Panc1 (cell line): ENCODE measurements around the gene GRM7. TPM values are rescaled to one million over a fixed set of nuclear protein-coding genes. Genes with fewer than 3 reads are reported as not detected.

Source experiments
- ATAC-seq: fragments of 200-7000 bp; cut with Tn5 transposase; 2 replicates; pipeline ENCODE4 v1.9.1; 2020; ENCODE audit warnings: mild to moderate bottlenecking, moderate library complexity
- BruUV-seq: library from RNA; stranded (reverse); fragments of 400-500 nt; replicated peaks from 2 replicates; lab custom pipeline; 2021; lab: Mats Ljungman, UMichigan
- CTCF ChIA-PET: fragments of 300-600 bp; sonication (Branson Sonifier 250); formaldehyde crosslinking; loops from one replicate; lab custom pipeline; 2022; ENCODE audit warnings: antibody characterized with exemption; lab: Charles Lee
- POLR2A ChIA-PET: fragments of 300-600 bp; sonication (Branson Sonifier 250); formaldehyde crosslinking; loops from one replicate; lab custom pipeline; 2022; ENCODE audit warnings: antibody characterized with exemption; lab: Charles Lee
- DNase-seq: peaks from one replicate; pipeline ENCODE4 v3.0.0-alpha.2; 2010; ENCODE audit warnings: low read depth, low spot score
- H3K27ac ChIP-seq: 2 replicates; pipeline ENCODE4 v1.5.1; 2011; ENCODE audit warnings: mild to moderate bottlenecking, low read length, inconsistent platforms
- H3K27me3 ChIP-seq: fragments of 200-500 bp; sonication (Bioruptor generic); 2 replicates; pipeline ENCODE4 v1.6.0; 2014; ENCODE audit warnings: low read length, inconsistent platforms; ENCODE audit not compliant: control insufficient read depth, insufficient read depth
- H3K36me3 ChIP-seq: fragments of 200-500 bp; sonication (Bioruptor generic); 2 replicates; pipeline ENCODE4 v1.5.1; 2014; ENCODE audit warnings: inconsistent platforms, mild to moderate bottlenecking, low read length, moderate library complexity; ENCODE audit not compliant: control insufficient read depth, insufficient read depth
- H3K4me1 ChIP-seq: 2 replicates; pipeline ENCODE4 v1.5.1; 2011; ENCODE audit warnings: inconsistent platforms, mild to moderate bottlenecking, low read length, moderate library complexity; ENCODE audit not compliant: control insufficient read depth, insufficient read depth
- H3K4me3 ChIP-seq, 2 experiments: 2 replicates each; pipeline ENCODE4 v1.5.1; 2011 to 2012; ENCODE audit warnings: low read depth in 2 of 2, low read length in 2 of 2, mild to moderate bottlenecking in 2 of 2, inconsistent platforms in 1 of 2, moderate library complexity in 1 of 2
- H3K9me3 ChIP-seq: fragments of 200-500 bp; sonication (Bioruptor generic); 2 replicates; pipeline ENCODE4 v1.5.1; 2014; ENCODE audit warnings: low read depth, mild to moderate bottlenecking, inconsistent platforms, low read length, moderate library complexity; ENCODE audit not compliant: control insufficient read depth, insufficient read depth
- POLR2AphosphoS5 ChIP-seq: IDR thresholded peaks from 2 replicates; pipeline ENCODE4 v1.6.1; 2012; ENCODE audit warnings: mild to moderate bottlenecking, low read depth, low read length, moderate library complexity
- SIN3A ChIP-seq: IDR thresholded peaks from 2 replicates; pipeline ENCODE4 v1.6.1; 2012; ENCODE audit warnings: low read depth, mild to moderate bottlenecking, low read length, moderate library complexity, borderline replicate concordance; ENCODE audit not compliant: insufficient read depth
- TCF7L2 ChIP-seq: IDR thresholded peaks from 2 replicates; pipeline ENCODE4 v1.6.1; 2011; ENCODE audit warnings: mild to moderate bottlenecking, low read depth, low read length, inconsistent platforms
- in situ Hi-C: cut with HindIII; loops from 2 replicates; pipeline ENCODE4 v1.10.0; 2016; ENCODE audit warnings: low sequenced_read_pairs, low pct_unique_long_range_greater_than_20kb
- intact Hi-C: fragments of 100-400 bp; cut with micrococcal nuclease; formaldehyde crosslinking; loops from one replicate; pipeline ENCODE4 v1.10.0; 2022; ENCODE audit not compliant: unreplicated experiment
- total RNA-seq: library from RNA; stranded (reverse); gene quantifications from one replicate; pipeline ENCODE4 v1.2.1, GENCODE V29; 2021; ENCODE audit not compliant: unreplicated experiment
- TF ChIP-seq, protein P1 (sequence below), 2 experiments: IDR thresholded peaks; 2 replicates each; pipeline ENCODE4 v1.6.1; 2011 to 2012; ENCODE audit warnings: low read depth in 2 of 2, control low read depth in 1 of 2, low read length in 1 of 2, mild to moderate bottlenecking in 1 of 2, moderate library complexity in 1 of 2; ENCODE audit not compliant: insufficient read depth in 1 of 2

The GRM7 gene
- total RNA-seq, 1 experiment from 2014 or later = not detected

DNA sequence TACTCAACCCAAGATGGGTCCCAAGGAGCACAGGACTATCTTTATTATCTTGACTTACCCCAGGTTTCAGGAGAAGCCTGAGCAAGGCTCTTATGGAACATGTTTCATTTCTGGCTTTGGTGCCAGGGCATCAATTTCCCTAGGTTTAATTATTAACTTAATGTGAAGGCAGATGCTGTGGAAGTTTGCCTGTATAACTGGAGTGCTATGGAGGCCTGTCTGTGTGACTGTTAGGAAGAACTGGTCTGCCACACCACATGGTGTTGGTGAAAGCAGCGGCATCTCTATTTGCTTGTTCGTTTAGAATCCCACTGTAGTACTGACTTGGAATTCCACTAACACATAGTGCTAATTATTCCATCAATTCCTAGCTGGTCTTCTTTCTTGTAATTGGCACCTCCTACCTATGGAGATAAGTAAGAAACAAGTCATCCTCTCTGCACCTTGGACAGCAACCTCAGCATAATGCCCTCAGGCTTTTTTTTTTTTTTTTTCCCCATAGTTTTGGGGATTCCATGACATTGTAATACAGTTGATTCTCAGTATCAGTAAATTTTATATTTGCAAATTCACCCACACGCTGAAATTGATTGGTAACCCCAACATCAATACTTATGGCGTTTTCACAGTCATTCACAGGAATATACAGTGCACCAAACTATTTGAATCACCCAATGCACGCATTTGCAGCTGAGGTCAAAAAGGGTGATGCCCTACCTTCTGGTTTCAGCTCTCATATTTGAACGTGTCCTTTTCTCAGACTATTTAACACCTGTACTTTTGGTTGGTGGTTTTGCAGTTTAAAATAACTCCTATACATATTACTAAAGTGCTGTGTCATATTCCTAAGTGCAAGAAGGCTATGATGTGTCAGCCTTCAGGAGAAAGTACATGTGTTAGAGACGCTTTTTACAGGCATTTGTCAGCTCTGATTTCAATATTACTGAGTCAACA lies 867.9 kb downstream of the GRM7 start:
- ChIA-PET POLR2A (no interaction called here), CTCF (no interaction called here)
- Histone ChIP-seq H3K27ac (no peak overlapping the region), H3K9me3 (no peaks in the 10 kb centered on the region), H3K36me3 (no peaks in the 10 kb centered on the region), H3K4me1 (no peaks in the 10 kb centered on the region), H3K27me3 (no peaks in the 10 kb centered on the region), H3K4me3 (no peak overlapping the region)
- ATAC-seq (no peak), DNase-seq (no peak)
- no TSS peak for BruUV-seq
- TF ChIP-seq TCF7L2 (no peak), POLR2AphosphoS5 (no peak), SIN3A (no peak)
- TF ChIP-seq, protein P1, sequence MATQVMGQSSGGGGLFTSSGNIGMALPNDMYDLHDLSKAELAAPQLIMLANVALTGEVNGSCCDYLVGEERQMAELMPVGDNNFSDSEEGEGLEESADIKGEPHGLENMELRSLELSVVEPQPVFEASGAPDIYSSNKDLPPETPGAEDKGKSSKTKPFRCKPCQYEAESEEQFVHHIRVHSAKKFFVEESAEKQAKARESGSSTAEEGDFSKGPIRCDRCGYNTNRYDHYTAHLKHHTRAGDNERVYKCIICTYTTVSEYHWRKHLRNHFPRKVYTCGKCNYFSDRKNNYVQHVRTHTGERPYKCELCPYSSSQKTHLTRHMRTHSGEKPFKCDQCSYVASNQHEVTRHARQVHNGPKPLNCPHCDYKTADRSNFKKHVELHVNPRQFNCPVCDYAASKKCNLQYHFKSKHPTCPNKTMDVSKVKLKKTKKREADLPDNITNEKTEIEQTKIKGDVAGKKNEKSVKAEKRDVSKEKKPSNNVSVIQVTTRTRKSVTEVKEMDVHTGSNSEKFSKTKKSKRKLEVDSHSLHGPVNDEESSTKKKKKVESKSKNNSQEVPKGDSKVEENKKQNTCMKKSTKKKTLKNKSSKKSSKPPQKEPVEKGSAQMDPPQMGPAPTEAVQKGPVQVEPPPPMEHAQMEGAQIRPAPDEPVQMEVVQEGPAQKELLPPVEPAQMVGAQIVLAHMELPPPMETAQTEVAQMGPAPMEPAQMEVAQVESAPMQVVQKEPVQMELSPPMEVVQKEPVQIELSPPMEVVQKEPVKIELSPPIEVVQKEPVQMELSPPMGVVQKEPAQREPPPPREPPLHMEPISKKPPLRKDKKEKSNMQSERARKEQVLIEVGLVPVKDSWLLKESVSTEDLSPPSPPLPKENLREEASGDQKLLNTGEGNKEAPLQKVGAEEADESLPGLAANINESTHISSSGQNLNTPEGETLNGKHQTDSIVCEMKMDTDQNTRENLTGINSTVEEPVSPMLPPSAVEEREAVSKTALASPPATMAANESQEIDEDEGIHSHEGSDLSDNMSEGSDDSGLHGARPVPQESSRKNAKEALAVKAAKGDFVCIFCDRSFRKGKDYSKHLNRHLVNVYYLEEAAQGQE (IDR thresholded peaks at IDR 0.05; ENCODE audit: insufficient read depth in 1 of 2, low read depth in 2 of 2, low read length in 1 of 2) = peak in 1 of 2 experiments; percentile 30; a peak in 1 of 4 replicates
- in situ Hi-C loops (no loop called here), intact Hi-C loops (no loop called here)

DNA sequence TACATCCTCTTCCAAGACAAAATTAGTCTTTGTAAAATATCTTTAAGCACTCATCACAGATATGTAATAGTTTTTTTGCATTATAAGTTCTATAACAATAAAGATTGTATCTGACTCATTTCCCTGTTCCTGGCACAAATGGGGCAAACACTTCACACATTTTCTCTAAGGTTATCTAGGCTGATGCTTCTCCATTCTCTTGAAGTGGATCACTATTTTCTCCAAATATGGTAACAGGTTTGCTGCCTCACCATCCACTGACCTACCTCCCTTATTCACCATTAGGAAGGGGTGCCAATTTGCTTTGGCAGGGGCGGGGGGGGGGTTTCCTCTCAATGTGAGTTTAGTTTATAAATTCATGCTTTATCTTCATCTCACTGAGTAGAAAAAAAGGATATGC lies 873.0 kb downstream of the GRM7 start:
- Histone ChIP-seq H3K36me3 (no peaks in the 10 kb centered on the region), H3K27me3 (no peaks in the 10 kb centered on the region), H3K27ac (no peak overlapping the region), H3K4me1 (no peaks in the 10 kb centered on the region), H3K4me3 (no peak overlapping the region), H3K9me3 (no peaks in the 10 kb centered on the region)
- ATAC-seq = no peak
- in situ Hi-C loops = no loop called here
- ChIA-PET POLR2A (no interaction called here), CTCF (no interaction called here)
- no peak for TF ChIP-seq SIN3A
- TF ChIP-seq POLR2AphosphoS5 = no peak
- TF ChIP-seq, protein P1 (IDR thresholded peaks at IDR 0.05; ENCODE audit: insufficient read depth in 1 of 2, low read depth in 2 of 2, low read length in 1 of 2) = no peak
- no TSS peak for BruUV-seq
- DNase-seq = no peak
- intact Hi-C loops = no loop called here
